ENCODE results near the gene KLHL26. TPM values are rescaled to one million over a fixed set of nuclear protein-coding genes. Genes with fewer than 3 reads are reported as not detected.

KLHL26 gene
- total and polyA plus RNA-seq, 2 of the 13 experiments (the other 11 are each of a cell fraction or from before 2014, with no cell fraction given) = 1.5 to 1.7 TPM

DNA sequence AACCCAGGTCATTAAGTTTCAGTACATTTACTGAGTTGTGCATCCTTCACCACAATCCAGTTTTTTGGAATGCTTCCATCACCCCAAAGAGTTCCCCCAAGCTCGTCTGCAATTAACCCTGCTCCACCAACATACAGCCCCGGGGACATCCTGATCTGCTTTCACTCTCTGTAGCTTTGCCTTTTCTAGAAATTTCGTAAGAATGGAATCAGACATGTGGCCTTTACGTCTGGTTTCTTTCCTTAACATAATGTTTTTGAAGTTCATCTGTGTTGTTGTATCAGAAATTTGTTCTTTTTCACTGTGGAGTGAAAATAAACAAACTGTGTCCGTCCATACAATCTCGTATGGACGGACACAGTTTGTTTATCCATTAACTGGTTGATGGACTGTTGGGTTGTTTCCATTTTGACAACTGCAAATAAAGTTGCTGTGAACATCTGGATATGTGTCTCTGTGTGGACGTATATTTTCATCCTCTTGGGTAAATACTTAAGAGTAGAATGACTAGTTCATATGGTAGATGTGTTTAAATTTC is 2.9 kb downstream of the KLHL26 start:
- POLR2A ChIA-PET = no interaction called here
- WGBS (ENCODE audit: low lambda C conversion rate) = 90% methylated on average over 8 of the region's 8 CpGs
- Histone ChIP-seq H3K36me3 (replicated peaks in 1 of 2; ENCODE audit: control insufficient read depth in 1 of 2, insufficient read depth in 2 of 2, low read length in 2 of 2) (no peaks in the 10 kb centered on the region), H4K20me1 (ENCODE audit: insufficient read depth, low read length) (no peaks in the 10 kb centered on the region), H3K27ac (ENCODE audit: extremely low read length, insufficient read depth, low read length) (no peak overlapping the region), H2AFZ (ENCODE audit: low read length) (no peak overlapping the region), H3K4me2 (ENCODE audit: low read depth, low read length) (no peak overlapping the region), H3K9ac (ENCODE audit: insufficient read depth, low read depth, low read length) (no peak overlapping the region), H3K79me2 (ENCODE audit: insufficient read depth, low read length) (peaks cover 15% of the 10 kb centered on the region), H3K4me1 (ENCODE audit: insufficient read depth, low read length) (peaks cover 34% of the 10 kb centered on the region), H3K27me3 (ENCODE audit: control insufficient read depth in 1 of 2, insufficient read depth in 2 of 2, low read length in 2 of 2) (no peaks in the 10 kb centered on the region; a peak in 1 of 5 replicates), H3K4me3 (replicated peaks in 1 of 3; ENCODE audit: insufficient read depth in 1 of 3, low read depth in 2 of 3, low read length in 3 of 3) (no peak overlapping the region), H3K9me3 (ENCODE audit: low read length) (no peaks in the 10 kb centered on the region)
- DNase-seq (ENCODE audit: low spot score) (no peak), ATAC-seq (no peak), FAIRE-seq (no peak)
- intact Hi-C loops (cut with micrococcal nuclease; ENCODE audit: unreplicated experiment) = no loop called here
- CTCF ChIA-PET (ENCODE audit: low intra/inter-chr PET ratio, low total read pairs) = no interaction called here
- in situ Hi-C loops (cut with HindIII; ENCODE audit: extremely low pct_ligation_motif_present, low pct_unique_long_range_greater_than_20kb) = no loop called here
- BruUV-seq (replicated peaks) = no TSS peak
- TF ChIP-seq, protein P1, sequence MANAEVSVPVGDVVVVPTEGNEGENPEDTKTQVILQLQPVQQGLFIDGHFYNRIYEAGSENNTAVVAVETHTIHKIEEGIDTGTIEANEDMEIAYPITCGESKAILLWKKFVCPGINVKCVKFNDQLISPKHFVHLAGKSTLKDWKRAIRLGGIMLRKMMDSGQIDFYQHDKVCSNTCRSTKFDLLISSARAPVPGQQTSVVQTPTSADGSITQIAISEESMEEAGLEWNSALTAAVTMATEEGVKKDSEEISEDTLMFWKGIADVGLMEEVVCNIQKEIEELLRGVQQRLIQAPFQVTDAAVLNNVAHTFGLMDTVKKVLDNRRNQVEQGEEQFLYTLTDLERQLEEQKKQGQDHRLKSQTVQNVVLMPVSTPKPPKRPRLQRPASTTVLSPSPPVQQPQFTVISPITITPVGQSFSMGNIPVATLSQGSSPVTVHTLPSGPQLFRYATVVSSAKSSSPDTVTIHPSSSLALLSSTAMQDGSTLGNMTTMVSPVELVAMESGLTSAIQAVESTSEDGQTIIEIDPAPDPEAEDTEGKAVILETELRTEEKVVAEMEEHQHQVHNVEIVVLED (CRISPR knock-in tag; IDR thresholded peaks at IDR 0.05; ENCODE audit: borderline replicate concordance) = no peak
- TF ChIP-seq GLI4 (CRISPR knock-in tag; IDR thresholded peaks at IDR 0.05; ENCODE audit: borderline replicate concordance) (no peak), MAF1 (CRISPR knock-in tag; IDR thresholded peaks at IDR 0.05; ENCODE audit: borderline replicate concordance) (no peak), KMT2A (CRISPR knock-in tag; IDR thresholded peaks at IDR 0.05) (no peak), ZNF776 (CRISPR knock-in tag; IDR thresholded peaks at IDR 0.05) (no peak), ZNF441 (CRISPR knock-in tag; IDR thresholded peaks at IDR 0.05; ENCODE audit: borderline replicate concordance) (no peak), ZFP36 (IDR thresholded peaks at IDR 0.05; ENCODE audit: borderline replicate concordance, low read depth, low read length, partially characterized antibody) (no peak), ZBTB20 (CRISPR knock-in tag; IDR thresholded peaks at IDR 0.05; ENCODE audit: borderline replicate concordance, low read depth) (no peak)
- TF ChIP-seq, protein P2, sequence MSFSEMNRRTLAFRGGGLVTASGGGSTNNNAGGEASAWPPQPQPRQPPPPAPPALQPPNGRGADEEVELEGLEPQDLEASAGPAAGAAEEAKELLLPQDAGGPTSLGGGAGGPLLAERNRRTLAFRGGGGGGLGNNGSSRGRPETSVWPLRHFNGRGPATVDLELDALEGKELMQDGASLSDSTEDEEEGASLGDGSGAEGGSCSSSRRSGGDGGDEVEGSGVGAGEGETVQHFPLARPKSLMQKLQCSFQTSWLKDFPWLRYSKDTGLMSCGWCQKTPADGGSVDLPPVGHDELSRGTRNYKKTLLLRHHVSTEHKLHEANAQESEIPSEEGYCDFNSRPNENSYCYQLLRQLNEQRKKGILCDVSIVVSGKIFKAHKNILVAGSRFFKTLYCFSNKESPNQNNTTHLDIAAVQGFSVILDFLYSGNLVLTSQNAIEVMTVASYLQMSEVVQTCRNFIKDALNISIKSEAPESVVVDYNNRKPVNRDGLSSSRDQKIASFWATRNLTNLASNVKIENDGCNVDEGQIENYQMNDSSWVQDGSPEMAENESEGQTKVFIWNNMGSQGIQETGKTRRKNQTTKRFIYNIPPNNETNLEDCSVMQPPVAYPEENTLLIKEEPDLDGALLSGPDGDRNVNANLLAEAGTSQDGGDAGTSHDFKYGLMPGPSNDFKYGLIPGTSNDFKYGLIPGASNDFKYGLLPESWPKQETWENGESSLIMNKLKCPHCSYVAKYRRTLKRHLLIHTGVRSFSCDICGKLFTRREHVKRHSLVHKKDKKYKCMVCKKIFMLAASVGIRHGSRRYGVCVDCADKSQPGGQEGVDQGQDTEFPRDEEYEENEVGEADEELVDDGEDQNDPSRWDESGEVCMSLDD (CRISPR knock-in tag; IDR thresholded peaks at IDR 0.05; ENCODE audit: borderline replicate concordance) = no peak
